HepG2 (cell line): Measurements from ENCODE around the gene DCT. TPM values are rescaled to one million over a fixed set of nuclear protein-coding genes. Genes with fewer than 3 reads are reported as not detected.

Experiments used
- ATAC-seq: fragments of 200-7000 bp; cut with Tn5 transposase; 3 replicates; pipeline ENCODE4 v1.9.1; 2020; ENCODE audit warnings: mild to moderate bottlenecking, moderate library complexity
- BruUV-seq: library from RNA; stranded (reverse); fragments of 400-500 nt; replicated peaks from 2 replicates; lab custom pipeline; 2021; lab: Mats Ljungman, UMichigan
- CTCF ChIA-PET: fragments of 300-600 bp; formaldehyde crosslinking; extraction: SDS; loops from one replicate; lab custom pipeline; 2021; ENCODE audit warnings: low total read pairs, inconsistent platforms, low intra/inter-chr PET ratio; lab: Yijun Ruan, JAX
- POLR2A ChIA-PET: fragments of 350-600 bp; sonication (Branson Sonifier 250); formaldehyde crosslinking; loops from one replicate; lab custom pipeline; 2020; ENCODE audit warnings: antibody characterized with exemption, inconsistent platforms; lab: Yijun Ruan, JAX
- DNase-seq: peaks from one replicate; pipeline ENCODE4 v3.0.0-alpha.2; 2015; ENCODE audit warnings: low spot score
- FAIRE-seq: peaks from 3 replicates; lab custom pipeline; 2011; peaks lifted over from hg19 to GRCh38; lab: Jason Lieb, UNC
- H2AFZ ChIP-seq: one replicate; pipeline ENCODE4 v1.6.1; 2011; ENCODE audit warnings: low read length, inconsistent platforms
- H3K27ac ChIP-seq: fragments of 300-600 bp; 3 replicates; pipeline ENCODE4 v1.8.0; 2011; ENCODE audit warnings: mixed run types, mild to moderate bottlenecking, mixed read lengths, low read length, inconsistent platforms; ENCODE audit not compliant: insufficient read depth; ENCODE audit errors: extremely low read length
- H3K27me3 ChIP-seq, 2 experiments: fragments of 200-600 bp in 1 of 2; 2 replicates in 1 of 2; 3 replicates in 1 of 2; pipeline versions ENCODE4 v1.6.0 to v1.8.0; 2011; ENCODE audit warnings: low read length in 2 of 2, mild to moderate bottlenecking in 2 of 2, moderate library complexity in 2 of 2, inconsistent platforms in 1 of 2; ENCODE audit not compliant: insufficient read depth in 2 of 2, control insufficient read depth in 1 of 2
- H3K36me3 ChIP-seq, 2 experiments: fragments of 200-600 bp in 1 of 2; replicated peaks in 1 of 2; 2 replicates in 1 of 2; 3 replicates in 1 of 2; pipeline versions ENCODE4 v1.5.1 to v1.8.0; 2011; ENCODE audit warnings: low read length in 2 of 2, inconsistent platforms in 1 of 2; ENCODE audit not compliant: insufficient read depth in 2 of 2, control insufficient read depth in 1 of 2
- H3K4me1 ChIP-seq: 2 replicates; pipeline ENCODE4 v1.5.1; 2012; ENCODE audit warnings: low read length, inconsistent platforms; ENCODE audit not compliant: insufficient read depth
- H3K4me2 ChIP-seq: 2 replicates; pipeline ENCODE4 v1.6.0; 2011; ENCODE audit warnings: low read depth, low read length, inconsistent platforms
- H3K4me3 ChIP-seq, 3 experiments: fragments of 200-600 bp in 1 of 3; sonication (generic), shearing (Covaris generic) in 1 of 3; replicated peaks in 1 of 3; 2 replicates each; pipeline ENCODE4 v1.5.1; 2011 to 2016; ENCODE audit warnings: low read length in 3 of 3, inconsistent platforms in 2 of 3, low read depth in 2 of 3, mild to moderate bottlenecking in 2 of 3, control low read depth in 1 of 3, mixed read lengths in 1 of 3; ENCODE audit not compliant: insufficient read depth in 1 of 3
- H3K79me2 ChIP-seq: one replicate; pipeline ENCODE4 v1.6.1; 2011; ENCODE audit warnings: low read length, inconsistent platforms; ENCODE audit not compliant: insufficient read depth
- H3K9ac ChIP-seq: 2 replicates; pipeline ENCODE4 v1.6.0; 2011; ENCODE audit warnings: mild to moderate bottlenecking, low read depth, low read length, inconsistent platforms; ENCODE audit not compliant: insufficient read depth
- H3K9me3 ChIP-seq: 2 replicates; pipeline ENCODE4 v1.5.1; 2012; ENCODE audit warnings: mild to moderate bottlenecking, low read length
- H4K20me1 ChIP-seq: 2 replicates; pipeline ENCODE4 v1.6.0; 2011; ENCODE audit warnings: inconsistent platforms, mild to moderate bottlenecking, low read length, moderate library complexity; ENCODE audit not compliant: insufficient read depth
- ATF1 ChIP-seq: IDR thresholded peaks from 2 replicates; pipeline ENCODE4 v1.6.1; 2016; ENCODE audit warnings: mild to moderate bottlenecking, control low read depth
- MAFF ChIP-seq: IDR thresholded peaks from 2 replicates; pipeline ENCODE4 v1.6.1; 2011; ENCODE audit warnings: low read depth, low read length, improper control_type of control experiment
- MAFK ChIP-seq, 2 experiments: IDR thresholded peaks in 1 of 2; conservative IDR thresholded peaks in 1 of 2; 2 replicates each; pipeline ENCODE4 v1.6.1; 2011; ENCODE audit warnings: improper control_type of control experiment in 2 of 2, low read length in 2 of 2
- REL ChIP-seq: sonication (generic); formaldehyde crosslinking; conservative IDR thresholded peaks from 2 replicates; pipeline ENCODE4 v1.8.0; 2022; ENCODE audit warnings: mild to moderate bottlenecking, missing genetic modification reagents, moderate library complexity
- REPIN1 ChIP-seq: sonication (generic); formaldehyde crosslinking; IDR thresholded peaks from 2 replicates; pipeline ENCODE4 v1.8.0; 2022; ENCODE audit warnings: missing genetic modification reagents, low read depth, mild to moderate bottlenecking, borderline replicate concordance
- ZBTB33 ChIP-seq: sonication (generic); formaldehyde crosslinking; IDR thresholded peaks from 2 replicates; pipeline ENCODE4 v1.4.0; 2020; ENCODE audit warnings: missing genetic modification reagents
- WGBS: methylation state at CpG from one replicate; pipeline ENCODE4 v1.1.6; 2017; ENCODE audit warnings: low lambda C conversion rate; 5-methylcytosine and 5-hydroxymethylcytosine counted together
- in situ Hi-C: cut with HindIII; loops from 2 replicates; pipeline ENCODE4 v1.10.0; 2017; ENCODE audit warnings: low pct_unique_long_range_greater_than_20kb; ENCODE audit not compliant: extremely low pct_ligation_motif_present
- intact Hi-C: fragments of 100-400 bp; cut with micrococcal nuclease; formaldehyde crosslinking; loops from one replicate; pipeline ENCODE4 v1.10.0; 2022; ENCODE audit not compliant: unreplicated experiment
- polyA plus RNA-seq, 8 experiments: library from polyadenylated mRNA; depleted of rRNA in 3 of 8; stranded (reverse) in 7 of 8; unstranded in 1 of 8; fragments of >200 nt; fragmentation: Illumina TruSeq in 4 of 8; extraction: Trizol in 4 of 8; gene quantifications; 2 replicates each; pipeline versions ENCODE4 v1.2.1 to v1.2.3, GENCODE V29; 2011 to 2016; ENCODE audit warnings: low read depth in 4 of 8, missing spikeins in 1 of 8, mixed read lengths in 1 of 8; ENCODE audit not compliant: insufficient read depth in 1 of 8
- total RNA-seq, 5 experiments: library from RNA; depleted of rRNA; stranded (reverse); fragments of >200 nt; fragmentation: Illumina TruSeq; extraction: Trizol; gene quantifications; 2 replicates each; pipeline ENCODE4 v1.2.3, GENCODE V29; 2016; ENCODE audit warnings: low read depth in 1 of 5

DCT gene
- total and polyA plus RNA-seq, 2 of the 13 experiments (the other 11 are each of a cell fraction or from before 2014, with no cell fraction given), result not detected

- 92% methylated on average over 7 of the region's 7 CpGs for WGBS
- no peaks in the 10 kb centered on the region for H3K79me2 ChIP-seq
- H3K9ac ChIP-seq, result no peak overlapping the region
- no peak overlapping the region for H3K4me3 ChIP-seq
- H3K27me3 ChIP-seq, result no peaks in the 10 kb centered on the region; a peak in 1 of 5 replicates
- TF ChIP-seq ZBTB33 (CRISPR knock-in tag) (no peak), MAFF (peak; percentile 78), MAFK (conservative IDR thresholded peaks at IDR 0.05 in 1 of 2, IDR thresholded peaks at IDR 0.05 in 1 of 2; ENCODE audit: low read length in 2 of 2) (peak; percentile 70 to 87), REPIN1 (CRISPR knock-in tag) (no peak), ATF1 (CRISPR knock-in tag) (no peak), REL (CRISPR knock-in tag) (no peak)
- in situ Hi-C loops (no loop called here), intact Hi-C loops (loop anchor here (5.0 kb wide), 1 partner anchor 1429 kb away; no protein-coding TSS in a partner anchor)
- ATAC-seq (no peak), FAIRE-seq (no peak), DNase-seq (no peak)
- no peaks in the 10 kb centered on the region for H3K36me3 ChIP-seq
- CTCF ChIA-PET, result no interaction called here
- POLR2A ChIA-PET, result no interaction called here
- no peak overlapping the region for H3K4me2 ChIP-seq
- H3K9me3 ChIP-seq, result no peaks in the 10 kb centered on the region
- no TSS peak for BruUV-seq
- H2AFZ ChIP-seq, result no peak overlapping the region
- H3K27ac ChIP-seq, result no peak overlapping the region
- H4K20me1 ChIP-seq, result no peaks in the 10 kb centered on the region
- no peaks in the 10 kb centered on the region for H3K4me1 ChIP-seq
Measured at GRCh38 chr13:94408314-94409036, 71.0 kb downstream of the DCT start.
